ENCODE measurements around the gene PTRH1.

DNA sequence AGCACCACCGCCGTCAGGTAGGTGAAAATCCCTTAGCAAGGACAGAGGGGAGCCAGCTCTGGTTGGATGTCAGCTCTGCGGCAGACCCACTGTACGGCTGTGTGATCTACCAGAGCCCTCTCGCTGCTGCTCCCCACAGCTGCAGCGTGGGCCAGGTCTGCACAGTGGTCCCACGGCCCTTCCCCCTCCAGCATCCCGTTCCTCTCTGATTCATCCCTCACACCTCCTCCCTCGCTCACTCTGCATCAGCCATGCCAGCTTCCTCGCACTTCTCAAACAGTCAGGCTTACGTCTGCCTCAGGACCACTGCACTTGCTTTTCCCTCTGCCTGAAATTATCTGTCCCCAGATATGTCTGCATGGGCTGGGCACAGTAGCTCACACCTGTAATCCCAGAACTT lies 35.2 kb downstream of the PTRH1 start:
- TF ChIP-seq ZNF263 (CRISPR knock-in tag; IDR thresholded peaks at IDR 0.05; ENCODE audit: low read depth) (no peak), NFYB (CRISPR knock-in tag; conservative IDR thresholded peaks at IDR 0.05; ENCODE audit: low read depth) (no peak), MXD4 (CRISPR knock-in tag; IDR thresholded peaks at IDR 0.05; ENCODE audit: borderline replicate concordance) (no peak), SP1 (CRISPR knock-in tag; conservative IDR thresholded peaks at IDR 0.05) (no peak), KAT7 (CRISPR knock-in tag; IDR thresholded peaks at IDR 0.05; ENCODE audit: borderline replicate concordance) (no peak), JAZF1 (CRISPR knock-in tag; IDR thresholded peaks at IDR 0.05) (no peak)
- TF ChIP-seq, protein P1, sequence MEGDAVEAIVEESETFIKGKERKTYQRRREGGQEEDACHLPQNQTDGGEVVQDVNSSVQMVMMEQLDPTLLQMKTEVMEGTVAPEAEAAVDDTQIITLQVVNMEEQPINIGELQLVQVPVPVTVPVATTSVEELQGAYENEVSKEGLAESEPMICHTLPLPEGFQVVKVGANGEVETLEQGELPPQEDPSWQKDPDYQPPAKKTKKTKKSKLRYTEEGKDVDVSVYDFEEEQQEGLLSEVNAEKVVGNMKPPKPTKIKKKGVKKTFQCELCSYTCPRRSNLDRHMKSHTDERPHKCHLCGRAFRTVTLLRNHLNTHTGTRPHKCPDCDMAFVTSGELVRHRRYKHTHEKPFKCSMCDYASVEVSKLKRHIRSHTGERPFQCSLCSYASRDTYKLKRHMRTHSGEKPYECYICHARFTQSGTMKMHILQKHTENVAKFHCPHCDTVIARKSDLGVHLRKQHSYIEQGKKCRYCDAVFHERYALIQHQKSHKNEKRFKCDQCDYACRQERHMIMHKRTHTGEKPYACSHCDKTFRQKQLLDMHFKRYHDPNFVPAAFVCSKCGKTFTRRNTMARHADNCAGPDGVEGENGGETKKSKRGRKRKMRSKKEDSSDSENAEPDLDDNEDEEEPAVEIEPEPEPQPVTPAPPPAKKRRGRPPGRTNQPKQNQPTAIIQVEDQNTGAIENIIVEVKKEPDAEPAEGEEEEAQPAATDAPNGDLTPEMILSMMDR (IDR thresholded peaks at IDR 0.05), result no peak

All from WTC11 (cell line).